IPS-NIHi7 (cell line): Measurements from ENCODE around the gene CENPT.

Experiments
- DNase-seq: peaks from one replicate; pipeline ENCODE4 v3.0.0; 2012; ENCODE audit warnings: mixed read lengths; ENCODE audit errors: extremely low spot score

CENPT gene

GRCh38 chr16:67807148-67807682 is 40.3 kb downstream of the CENPT start:
- no peak for DNase-seq

GRCh38 chr16:67806428-67807147 is 40.9 kb downstream of the CENPT start, which contains the start of the genes RANBP10 and TSNAXIP1:
Gene RANBP10 (minus strand): TSS chr16:67806560. CDS start chr16:67806536, 24 bp downstream.
Gene TSNAXIP1 (plus strand): TSS chr16:67806889. CDS start chr16:67807150, 261 bp downstream.
- DNase-seq, result peak; percentile 99

GRCh38 chr16:67805718-67806427 is 41.6 kb downstream of the CENPT start:
- DNase-seq, result peak; percentile 31

DNA sequence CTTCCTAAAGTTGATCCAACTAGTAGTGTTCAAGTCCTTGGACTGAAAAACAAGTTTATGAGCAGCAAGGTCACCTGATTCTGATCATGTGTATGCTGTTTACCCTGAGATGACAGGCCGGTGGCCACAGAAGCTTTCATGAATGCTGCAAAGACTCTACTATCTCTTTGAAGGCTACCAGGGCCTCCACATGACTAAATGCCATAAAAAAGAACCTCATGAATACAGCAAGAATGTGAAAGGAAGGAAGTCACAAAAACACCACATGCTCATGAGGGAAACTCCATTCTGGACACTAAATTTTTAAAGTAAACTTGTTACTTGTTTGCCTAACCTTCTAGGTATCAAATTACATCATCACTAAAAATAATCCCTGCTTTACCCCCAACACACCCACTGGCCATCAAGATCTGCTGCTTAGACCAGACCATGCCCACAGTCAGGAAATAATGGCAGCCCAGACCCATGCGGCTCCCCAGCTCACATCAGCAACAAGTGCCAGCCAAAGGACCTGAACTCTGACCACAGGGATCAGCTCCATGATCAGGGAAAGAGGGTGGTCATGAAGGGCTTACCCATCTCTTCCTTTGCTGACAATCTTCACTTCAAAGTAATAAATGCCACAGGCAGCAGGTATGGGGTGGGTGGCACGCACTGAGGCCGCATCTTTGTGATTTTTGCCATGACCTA is 42.5 kb downstream of the CENPT start:
- DNase-seq, result no peak

- no peak for DNase-seq
Measured at GRCh38 chr16:67803894-67804293, 43.6 kb downstream of the CENPT start.

- DNase-seq, result no peak
Measured at GRCh38 chr16:67801883-67802282, 45.6 kb downstream of the CENPT start.

GRCh38 chr16:67801241-67801640 is 46.3 kb downstream of the CENPT start:
- no peak for DNase-seq

DNA sequence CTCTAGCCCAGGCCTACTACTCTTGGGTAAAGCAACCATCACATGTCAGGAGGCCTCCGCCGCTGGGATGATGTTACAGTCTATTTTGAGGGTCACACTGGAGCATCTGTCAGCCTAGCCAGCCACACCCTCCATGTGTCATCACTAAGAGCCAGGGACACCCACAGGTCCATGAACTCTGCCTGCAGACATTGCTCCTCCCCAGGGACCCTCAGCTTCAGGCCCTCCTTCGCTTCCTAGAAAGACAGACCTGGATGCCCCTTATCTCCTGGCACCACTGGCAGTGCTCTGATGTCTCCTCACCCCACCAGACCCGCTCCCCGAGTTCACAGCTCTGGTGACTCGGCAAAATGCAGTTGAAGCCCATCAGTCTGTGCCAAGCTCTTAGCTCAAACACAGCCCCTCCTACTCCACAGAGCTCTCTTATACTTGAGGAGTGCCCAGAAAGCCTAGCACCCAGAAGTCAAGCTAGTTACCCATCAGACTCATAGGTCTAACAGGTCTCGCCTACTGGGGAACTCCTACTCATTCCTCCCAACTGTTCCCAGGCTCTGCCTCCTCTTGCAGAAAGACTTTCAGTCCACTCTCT is 47.1 kb downstream of the CENPT start:
- peak; percentile 4 for DNase-seq

GRCh38 chr16:67796099-67796718 is 51.3 kb downstream of the CENPT start:
- no peak for DNase-seq

- DNase-seq, result no peak
Measured at GRCh38 chr16:67790071-67790470, 57.4 kb downstream of the CENPT start.

GRCh38 chr16:67786491-67786890 is 61.0 kb downstream of the CENPT start:
- DNase-seq, result no peak

- DNase-seq, result peak; percentile 7
Measured at GRCh38 chr16:67783353-67783725, 64.2 kb downstream of the CENPT start.

DNA sequence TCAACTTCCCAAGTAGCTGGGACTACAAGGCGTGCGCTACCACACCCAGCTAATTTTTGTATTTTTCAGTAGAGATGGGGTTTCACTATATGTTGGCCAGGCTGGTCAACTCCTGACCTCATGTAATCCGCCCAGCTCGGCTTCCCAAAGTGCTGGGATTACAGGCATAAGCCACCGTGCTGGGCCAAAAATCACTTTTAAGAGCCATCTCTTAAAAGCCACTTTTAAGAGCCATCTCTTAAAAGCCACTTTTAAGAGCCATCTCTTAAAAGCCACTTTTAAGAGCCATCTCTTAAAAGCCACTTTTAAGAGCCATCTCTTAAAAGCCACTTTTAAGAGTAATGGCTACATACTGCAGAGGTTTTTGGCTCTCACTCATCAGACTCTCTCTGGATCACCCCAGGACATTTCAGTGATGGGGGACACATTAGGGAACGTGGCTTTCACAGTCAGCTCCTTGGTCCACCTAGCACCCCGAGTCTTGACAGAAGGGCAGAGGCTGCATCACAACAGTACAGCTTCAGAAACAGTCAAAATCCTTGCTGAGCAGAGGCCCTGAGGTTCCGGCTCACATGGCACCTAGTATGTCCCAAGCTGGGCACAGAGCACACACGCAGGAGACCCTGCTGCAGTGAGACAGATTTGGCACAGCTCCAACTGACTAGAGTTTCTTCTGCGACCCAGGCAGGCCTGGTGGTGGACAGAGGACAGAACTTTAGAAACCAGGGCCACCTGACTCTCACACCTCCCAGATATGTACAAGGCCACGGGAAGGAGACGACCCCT is 64.7 kb downstream of the CENPT start:
- DNase-seq, result no peak

- no peak for DNase-seq
Measured at GRCh38 chr16:67781565-67781921, 66.0 kb downstream of the CENPT start.

- DNase-seq, result no peak
Measured at GRCh38 chr16:67780847-67781564, 66.5 kb downstream of the CENPT start.

DNA sequence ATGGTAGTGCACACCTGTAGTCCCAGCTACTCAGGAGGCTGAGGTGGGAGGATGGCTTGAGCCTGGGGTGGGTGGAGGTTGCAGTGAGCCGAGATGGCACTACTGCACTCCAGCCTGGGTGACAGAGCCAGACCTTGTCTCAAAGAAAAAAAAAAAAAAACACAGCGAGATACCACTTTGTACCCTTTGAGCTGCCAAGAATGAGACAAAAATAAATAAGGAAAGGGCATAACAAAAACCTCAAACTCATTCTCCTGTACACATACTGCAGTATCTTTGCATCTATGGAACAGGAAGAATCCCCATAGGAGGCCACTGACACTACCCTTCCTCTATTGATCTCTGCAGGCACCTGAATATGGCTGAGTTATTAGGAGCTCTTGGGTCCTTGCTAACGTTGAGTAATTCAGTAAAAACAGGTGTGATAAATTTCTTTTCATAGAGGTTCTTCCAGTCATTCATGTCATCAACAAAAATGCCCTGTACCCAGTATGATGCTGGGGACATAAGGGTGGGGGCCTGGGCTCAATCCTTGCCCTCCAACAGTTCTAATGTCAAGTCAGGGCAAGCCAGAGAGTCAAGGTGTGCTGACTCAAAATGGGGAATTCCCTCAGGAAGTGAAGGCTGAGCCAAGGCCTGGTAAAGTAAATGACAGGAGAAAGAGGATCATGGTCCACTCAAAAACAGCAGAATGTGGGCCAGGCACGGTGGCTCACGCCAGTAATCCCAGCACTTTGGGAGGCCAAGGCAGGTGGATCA is 68.1 kb downstream of the CENPT start:
- DNase-seq, result no peak
